H1 (cell line): ENCODE measurements around the gene POP7. TPM values are rescaled to one million over a fixed set of nuclear protein-coding genes. Genes with fewer than 3 reads are reported as not detected.

ENCODE experiments used
- CTCF ChIA-PET: fragments of 300-600 bp; sonication (Branson Sonifier 250); formaldehyde crosslinking; loops from one replicate; lab custom pipeline; 2021; ENCODE audit not compliant: partially characterized antibody; lab: Charles Lee
- POLR2A ChIA-PET: fragments of 300-600 bp; sonication (Branson Sonifier 250); formaldehyde crosslinking; loops from one replicate; lab custom pipeline; 2021; ENCODE audit warnings: inconsistent platforms; ENCODE audit not compliant: partially characterized antibody; lab: Charles Lee
- DNase-seq, 2 experiments: peaks; one replicate each; pipeline versions ENCODE4 v3.0.0 to v3.0.0-alpha.2; 2010 to 2022; ENCODE audit warnings: low spot score in 2 of 2, low read depth in 1 of 2, mixed read lengths in 1 of 2
- FAIRE-seq: peaks from 2 replicates; lab custom pipeline; 2011; peaks lifted over from hg19 to GRCh38; lab: Jason Lieb, UNC
- H2AFZ ChIP-seq: 2 replicates; pipeline ENCODE4 v1.8.1; 2012; ENCODE audit warnings: low read length, inconsistent platforms
- H2AK5ac ChIP-seq: 2 replicates; pipeline ENCODE4 v1.6.1; 2013; ENCODE audit warnings: low read depth, low read length
- H2BK120ac ChIP-seq: replicated peaks from 2 replicates; pipeline ENCODE3; 2013; ENCODE audit warnings: low read depth, low read length, inconsistent platforms
- H2BK12ac ChIP-seq: 2 replicates; pipeline ENCODE4 v1.6.1; 2013; ENCODE audit warnings: low read depth, low read length
- H2BK15ac ChIP-seq: 2 replicates; pipeline ENCODE4 v1.6.1; 2013; ENCODE audit warnings: low read length
- H2BK20ac ChIP-seq: 2 replicates; pipeline ENCODE4 v1.6.1; 2013; ENCODE audit warnings: low read length
- H2BK5ac ChIP-seq: 2 replicates; pipeline ENCODE4 v1.6.1; 2013; ENCODE audit warnings: low read depth, low read length
- H3K14ac ChIP-seq: 2 replicates; pipeline ENCODE4 v1.6.1; 2013; ENCODE audit warnings: inconsistent platforms; ENCODE audit not compliant: insufficient read length
- H3K18ac ChIP-seq: 2 replicates; pipeline ENCODE4 v1.6.1; 2013; ENCODE audit warnings: low read length; ENCODE audit errors: extremely low read depth
- H3K23ac ChIP-seq: 2 replicates; pipeline ENCODE4 v1.6.1; 2013; ENCODE audit warnings: inconsistent platforms; ENCODE audit not compliant: insufficient read length
- H3K23me2 ChIP-seq: 2 replicates; pipeline ENCODE4 v1.6.1; 2013; ENCODE audit warnings: low read depth, low read length
- H3K27ac ChIP-seq: 2 replicates; pipeline ENCODE4 v1.6.1; 2011; ENCODE audit warnings: low read depth, low read length, inconsistent platforms
- H3K27me3 ChIP-seq, 4 experiments: replicated peaks in 1 of 4; 1 replicate in 1 of 4; 2 replicates in 3 of 4; pipeline versions ENCODE4 v1.6.1 to v1.8.1; 2011 to 2013; ENCODE audit warnings: low read length in 3 of 4, mild to moderate bottlenecking in 3 of 4, inconsistent platforms in 2 of 4, mixed read lengths in 2 of 4, moderate library complexity in 1 of 4; ENCODE audit not compliant: control insufficient read depth in 3 of 4, insufficient read depth in 3 of 4; ENCODE audit errors: extremely low read depth in 1 of 4
- H3K36me3 ChIP-seq, 4 experiments: 2 replicates each; pipeline versions ENCODE4 v1.6.1 to v1.8.1; 2011 to 2013; ENCODE audit warnings: mild to moderate bottlenecking in 4 of 4, low read length in 3 of 4, moderate library complexity in 2 of 4, control low read depth in 1 of 4, inconsistent platforms in 1 of 4; ENCODE audit not compliant: insufficient read depth in 4 of 4, control insufficient read depth in 2 of 4
- H3K4ac ChIP-seq: replicated peaks from 2 replicates; pipeline ENCODE3; 2013; ENCODE audit warnings: low read length, low read depth, mixed read lengths, inconsistent platforms; ENCODE audit not compliant: insufficient read length
- H3K4me1 ChIP-seq, 4 experiments: replicated peaks in 1 of 4; 1 replicate in 1 of 4; 2 replicates in 3 of 4; pipeline versions ENCODE4 v1.6.1 to v1.8.1; 2011 to 2013; ENCODE audit warnings: low read length in 3 of 4, inconsistent platforms in 2 of 4, mixed read lengths in 1 of 4; ENCODE audit not compliant: insufficient read depth in 4 of 4, control insufficient read depth in 3 of 4
- H3K4me2 ChIP-seq, 2 experiments: 2 replicates each; pipeline versions ENCODE4 v1.6.1 to v1.8.1; 2011 to 2013; ENCODE audit warnings: low read depth in 2 of 2, low read length in 2 of 2, control low read depth in 1 of 2, inconsistent platforms in 1 of 2, mild to moderate bottlenecking in 1 of 2; ENCODE audit not compliant: insufficient read depth in 1 of 2
- H3K4me3 ChIP-seq, 4 experiments: fragments of 200-600, 300-600 bp in 1 of 4; sonication (generic), shearing (Covaris generic), sonication (Bioruptor Twin) in 1 of 4; 2 replicates each; pipeline versions ENCODE4 v1.5.1 to v1.8.1; 2011 to 2016; ENCODE audit warnings: low read length in 4 of 4, low read depth in 3 of 4, control low read depth in 2 of 4, inconsistent platforms in 2 of 4, mild to moderate bottlenecking in 2 of 4, mixed read lengths in 1 of 4, moderate library complexity in 1 of 4; ENCODE audit not compliant: insufficient read depth in 2 of 4; ENCODE audit errors: extremely low read depth in 1 of 4
- H3K56ac ChIP-seq: replicated peaks from 2 replicates; pipeline ENCODE3; 2013; ENCODE audit warnings: low read depth, mild to moderate bottlenecking, mixed read lengths, low read length, inconsistent platforms; ENCODE audit not compliant: insufficient read length
- H3K79me1 ChIP-seq: 2 replicates; pipeline ENCODE4 v1.6.1; 2013; ENCODE audit warnings: low read depth, low read length, control low read depth
- H3K79me2 ChIP-seq, 2 experiments: 2 replicates each; pipeline versions ENCODE4 v1.6.1 to v1.8.1; 2012 to 2013; ENCODE audit warnings: low read length in 2 of 2, mild to moderate bottlenecking in 2 of 2, inconsistent platforms in 1 of 2; ENCODE audit not compliant: insufficient read depth in 2 of 2, control insufficient read depth in 1 of 2
- H3K9ac ChIP-seq, 4 experiments: replicated peaks in 1 of 4; 1 replicate in 1 of 4; 2 replicates in 3 of 4; pipeline versions ENCODE4 v1.6.1 to v1.8.1; 2011 to 2013; ENCODE audit warnings: low read depth in 3 of 4, low read length in 3 of 4, control low read depth in 2 of 4, mild to moderate bottlenecking in 2 of 4, moderate library complexity in 2 of 4, inconsistent platforms in 1 of 4; ENCODE audit errors: extremely low read depth in 1 of 4
- H3K9me3 ChIP-seq, 2 experiments: 2 replicates each; pipeline versions ENCODE4 v1.6.1 to v1.8.1; 2012 to 2013; ENCODE audit warnings: mild to moderate bottlenecking in 2 of 2, moderate library complexity in 2 of 2, control low read depth in 1 of 2, inconsistent platforms in 1 of 2, low read depth in 1 of 2, low read length in 1 of 2, mixed read lengths in 1 of 2; ENCODE audit not compliant: insufficient read depth in 2 of 2
- H4K20me1 ChIP-seq, 2 experiments: replicated peaks in 1 of 2; 2 replicates each; pipeline versions ENCODE3 to v1.8.1; 2011 to 2013; ENCODE audit warnings: inconsistent platforms in 2 of 2, low read length in 2 of 2, mild to moderate bottlenecking in 1 of 2; ENCODE audit not compliant: insufficient read depth in 2 of 2, control insufficient read depth in 1 of 2
- H4K5ac ChIP-seq: 2 replicates; pipeline ENCODE4 v1.6.1; 2013; ENCODE audit warnings: low read length, low read depth, mixed read lengths, inconsistent platforms; ENCODE audit not compliant: insufficient read length
- H4K8ac ChIP-seq: 2 replicates; pipeline ENCODE4 v1.8.0; 2013; ENCODE audit warnings: mild to moderate bottlenecking, moderate library complexity, low read length, inconsistent platforms; ENCODE audit not compliant: insufficient read depth; ENCODE audit errors: extremely low read depth
- H4K91ac ChIP-seq: replicated peaks from 2 replicates; pipeline ENCODE3; 2013; ENCODE audit warnings: low read length, mixed read lengths, inconsistent platforms; ENCODE audit not compliant: insufficient read length
- JUND ChIP-seq: IDR thresholded peaks from 2 replicates; pipeline ENCODE4 v1.6.1; 2011; ENCODE audit warnings: mild to moderate bottlenecking, improper control_type of control experiment, low read length
- SIRT6 ChIP-seq: IDR thresholded peaks from one replicate; pipeline ENCODE4 v1.7.1; 2012; ENCODE audit warnings: low read length, inconsistent platforms
- WGBS, 2 experiments: shearing (Covaris generic) in 1 of 2; methylation state at CpG; one replicate each; pipeline versions ENCODE4 v1.1.6 to v1.1.7; 2013 to 2015; ENCODE audit warnings: low lambda C conversion rate in 2 of 2, mixed read lengths in 2 of 2, inconsistent platforms in 1 of 2, low coverage in 1 of 2, missing lambda C conversion rate in 1 of 2; ENCODE audit not compliant: insufficient replicate concordance in 2 of 2, insufficient coverage in 1 of 2, insufficient read length in 1 of 2; ENCODE audit errors: extremely low coverage in 1 of 2, missing lambda C conversion rate in 1 of 2; 5-methylcytosine and 5-hydroxymethylcytosine counted together
- polyA plus RNA-seq, 7 experiments: library from polyadenylated mRNA; depleted of rRNA in 3 of 7; stranded (reverse) in 5 of 7; unstranded in 2 of 7; fragments of >200 nt in 5 of 7; fragments of 200-250 nt in 2 of 7; gene quantifications; 1 replicate in 5 of 7; 2 replicates in 1 of 7; 4 replicates in 1 of 7; pipeline versions ENCODE4 v1.2.1 to v1.2.3, GENCODE V29; 2011 to 2013; ENCODE audit warnings: missing spikeins in 2 of 7, mixed read lengths in 2 of 7
- total RNA-seq: library from RNA; stranded (reverse); fragmentation: NEBNext Ultra II Directional; extraction: Animal tissue kit (Norgen Biotek cat#: 25700); gene quantifications from 2 replicates; pipeline ENCODE4 v1.2.1, GENCODE V29; 2021

The POP7 gene
- total and polyA plus RNA-seq, 2 of the 8 experiments (the other 6 are each of a cell fraction or from before 2014, with no cell fraction given) = 92.5 to 135 TPM

DNA sequence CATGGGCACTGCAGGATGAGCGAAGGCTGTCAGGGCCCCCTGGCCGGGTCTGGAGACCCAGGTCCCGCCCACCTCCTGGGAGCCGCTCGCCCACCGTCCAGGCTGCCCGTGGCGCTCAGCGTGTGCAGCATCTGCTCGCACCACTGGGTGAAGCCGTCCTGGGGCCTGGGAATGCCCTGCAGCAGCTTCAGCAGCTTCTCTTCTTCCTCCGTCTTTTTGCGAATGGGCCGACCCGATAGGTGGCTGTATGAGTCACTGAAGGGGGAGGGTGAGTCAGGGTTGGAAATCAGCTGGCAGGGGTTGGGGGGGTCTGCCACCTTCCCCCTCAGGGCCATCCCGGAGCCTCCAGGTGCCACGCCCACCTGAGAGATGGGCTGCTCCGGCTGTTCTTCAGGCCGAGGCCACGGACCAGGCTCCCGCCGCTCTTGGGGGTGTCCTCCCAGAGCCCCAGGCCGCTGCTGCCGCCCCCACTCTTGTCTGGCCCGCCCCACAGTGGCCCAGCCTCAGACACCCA is 23.6 kb upstream of the POP7 start:
- H3K4ac ChIP-seq = no peak overlapping the region
- no peak overlapping the region for H4K5ac ChIP-seq
- no peak for TF ChIP-seq SIRT6
- TF ChIP-seq JUND = 0 out of 2 replicates have a peak, but pooled peaks have one; percentile 14
- no peak overlapping the region for H3K56ac ChIP-seq
- H2BK20ac ChIP-seq = no peak overlapping the region
- no peak overlapping the region for H3K23ac ChIP-seq
- H3K36me3 ChIP-seq = peaks cover 39 to 97% (median 69%) of the 10 kb centered on the region in 4 experiments
- H3K4me3 ChIP-seq = no peak overlapping the region
- H2BK5ac ChIP-seq = no peak overlapping the region
- H2AFZ ChIP-seq = no peak overlapping the region
- no peak overlapping the region for H3K9ac ChIP-seq
- H2BK120ac ChIP-seq = no peak overlapping the region
- H3K14ac ChIP-seq = no peak overlapping the region
- no peaks in the 10 kb centered on the region for H3K9me3 ChIP-seq
- peaks cover 11 to 38% of the 10 kb centered on the region in 2 experiments for H4K20me1 ChIP-seq
- DNase-seq = no peak
- H3K79me2 ChIP-seq = 0 out of 4 replicates have a peak, but pooled peaks cover 0 to 3% of the 10 kb centered on the region in 2 experiments
- no peak overlapping the region for H4K91ac ChIP-seq
- H3K27me3 ChIP-seq = no peaks in the 10 kb centered on the region
- ChIA-PET POLR2A (interaction anchor here (0.6 to 14.3 kb wide), 11 partner anchors 3 to 120 kb away, joined by 3 to 257 read pairs (median 4); partner anchors contain the start of genes GIGYF1, LRCH4 and POP7), CTCF (interaction anchor here (0.5 to 20.7 kb wide), 13 partner anchors 10 to 217 kb away, joined by 3 to 254 read pairs (median 5); partner anchors contain the start of genes GIGYF1, POP7 and TFR2)
- H3K18ac ChIP-seq = no peak overlapping the region
- FAIRE-seq = no peak
- no peak overlapping the region; the same call in 1 of the 2 replicates for H4K8ac ChIP-seq
- no peaks in the 10 kb centered on the region; the same call in 1 of the 2 replicates for H3K23me2 ChIP-seq
- no peak overlapping the region for H3K4me2 ChIP-seq
- peaks cover 0 to 7% (median 2%) of the 10 kb centered on the region in 4 experiments; a peak in 5 of 7 replicates for H3K4me1 ChIP-seq
- no peak overlapping the region for H3K27ac ChIP-seq
- no peak overlapping the region for H2AK5ac ChIP-seq
- no peak overlapping the region for H2BK12ac ChIP-seq
- H3K79me1 ChIP-seq = no peaks in the 10 kb centered on the region; the same call in none of the 2 replicates
- 92% methylated on average over 23 of the region's 25 CpGs; no CpG with 5 or more reads in 1 of the 2 experiments for WGBS, 2 experiments
- no peak overlapping the region for H2BK15ac ChIP-seq
